Measurements from ENCODE around the gene ZZZ3. TPM values are rescaled to one million over a fixed set of nuclear protein-coding genes. Genes with fewer than 3 reads are reported as not detected.

ZZZ3 gene
- 141 TPM for total RNA-seq

DNA sequence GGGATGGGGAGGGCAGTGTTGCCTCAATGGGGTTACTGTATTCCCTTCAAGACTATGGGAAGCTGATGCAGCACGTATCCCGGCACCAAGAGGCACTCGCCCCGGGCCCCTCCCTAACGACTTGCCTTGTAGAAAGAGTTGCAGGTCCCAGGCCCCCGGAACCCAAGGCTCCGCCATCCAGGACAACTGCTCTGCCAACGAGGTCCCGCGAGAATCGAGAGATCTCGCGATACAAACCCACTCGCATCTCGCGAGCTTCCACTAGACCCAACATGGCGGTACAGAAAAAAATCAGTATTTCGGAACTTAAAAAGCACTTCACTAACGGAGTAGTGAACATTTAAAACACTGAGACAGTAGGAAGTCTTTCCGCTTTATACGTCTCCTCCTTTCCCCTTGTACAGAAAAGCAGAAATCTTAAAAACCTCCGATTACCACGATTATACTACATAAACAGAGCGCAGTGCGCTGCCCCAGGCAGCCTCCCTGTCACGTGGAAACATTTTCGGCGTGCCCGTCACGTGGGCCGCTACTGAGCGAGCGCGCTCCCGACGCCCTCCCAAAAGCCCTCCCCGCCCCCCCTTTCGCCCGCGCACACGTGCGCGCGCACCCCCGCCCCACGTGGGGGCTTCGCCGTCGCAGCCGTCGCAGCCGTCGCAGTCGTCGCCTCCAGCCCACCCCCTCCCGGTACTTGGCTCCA is at the start of gene ZZZ3:
TSS of gene ZZZ3 (minus strand) at position 199 of the 700 bp plus-strand sequence. CDS start 49,304 bp downstream, outside the sequence.

Other genes with a start within 250 kb of the ZZZ3 start
- 158 TPM for gene USP33, start 77.2 kb upstream of the ZZZ3 start, total RNA-seq
- gene MIGA1, start 97.0 kb upstream of the ZZZ3 start, total RNA-seq, result 32.2 TPM
- gene NEXN, start 206.0 kb upstream of the ZZZ3 start, total RNA-seq, result 10.6 TPM

Data from camera-type eye (tissue), 1 donor.